ENCODE measurements around the gene NR1D2.
"Not testable (repeated sequence)": the region's sequence is repeated elsewhere in the genome, so short reads cannot be mapped to it uniquely, and the experiment has no call there.

Gene NR1D2

DNA sequence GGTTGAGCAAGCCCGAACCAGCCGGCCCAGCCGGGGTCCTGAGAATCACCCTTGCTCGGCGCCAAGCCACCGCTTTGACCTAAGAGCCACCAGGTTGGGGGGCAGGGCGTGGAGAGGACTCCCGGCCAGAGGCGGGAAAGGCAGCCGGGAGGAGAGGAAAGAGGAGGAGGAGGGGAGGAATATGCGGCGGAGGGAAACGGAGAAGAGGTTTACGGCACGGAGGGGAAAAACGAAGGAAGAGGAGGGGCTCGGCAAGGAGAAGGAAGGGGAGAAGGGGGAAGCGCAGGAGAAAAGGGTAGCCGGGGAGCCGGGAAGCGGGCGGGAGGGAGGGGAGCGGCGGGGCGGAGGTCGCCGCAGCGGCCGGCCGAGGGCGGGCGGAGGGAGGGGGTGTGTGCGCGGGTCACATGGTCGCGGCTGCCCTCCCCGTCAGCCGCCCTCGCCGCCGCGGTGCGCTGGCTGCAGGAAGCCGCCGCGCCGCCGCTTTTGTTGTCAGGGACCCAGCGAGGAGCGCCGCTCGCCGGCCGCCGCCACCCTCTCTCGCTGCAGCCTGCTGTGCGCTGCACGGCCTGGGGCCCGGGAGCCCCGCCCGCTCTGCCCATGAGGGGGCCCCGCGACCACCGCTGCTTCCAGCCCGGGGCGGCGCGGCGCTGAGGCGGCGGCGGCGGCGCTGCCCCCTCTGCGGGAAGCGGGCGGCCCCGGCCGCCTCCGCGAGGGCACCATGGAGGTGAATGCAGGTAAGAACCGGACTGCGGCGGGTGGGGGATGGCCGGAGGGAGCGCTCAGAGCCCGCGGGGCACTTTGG lies at the start of gene NR1D2:
Gene NR1D2, plus strand, starts transcription at position 426 of the 802 bp plus-strand sequence. Its CDS starts 293 bp downstream, at position 719.
- peak; percentile 76 for DNase-seq

DNA sequence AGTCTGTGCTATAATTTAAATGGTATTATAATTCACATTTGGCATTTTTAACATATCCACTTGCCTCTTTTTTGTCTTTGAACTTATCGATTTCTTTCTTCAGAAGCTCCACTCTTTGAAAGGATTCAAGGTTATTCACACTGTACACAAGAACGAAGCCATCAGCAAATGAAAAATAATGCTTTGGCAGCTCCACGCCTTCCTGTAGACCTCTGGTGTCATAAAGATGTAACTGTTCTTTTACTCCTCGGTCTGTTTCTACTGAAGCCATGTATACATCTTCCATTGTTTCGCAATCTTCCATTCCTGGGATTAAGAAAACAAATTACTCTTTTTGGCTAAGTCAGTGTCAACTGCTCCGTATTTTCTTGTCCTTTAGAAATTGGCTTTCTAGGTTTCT lies 44.3 kb upstream of the NR1D2 start:
- DNase-seq, result no peak

DNA sequence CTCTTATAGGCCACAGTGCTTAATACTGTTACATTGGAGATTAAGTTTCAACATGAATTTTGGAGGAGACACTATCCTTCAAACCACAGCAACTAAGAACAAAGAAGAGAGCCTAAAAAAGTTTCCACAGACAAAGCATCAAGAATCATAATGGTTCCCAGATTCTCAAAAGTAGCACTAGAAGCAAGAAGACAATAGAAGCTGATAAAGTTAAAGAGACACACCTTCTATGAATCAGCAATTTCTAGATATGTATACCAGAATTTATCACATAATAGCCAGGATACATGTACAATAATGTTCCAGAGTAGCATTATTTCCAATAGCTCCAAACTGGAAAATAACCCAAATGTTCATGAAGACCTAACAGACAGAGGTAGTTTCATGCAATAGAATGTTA lies 40.5 kb upstream of the NR1D2 start:
- DNase-seq, result no peak

DNA sequence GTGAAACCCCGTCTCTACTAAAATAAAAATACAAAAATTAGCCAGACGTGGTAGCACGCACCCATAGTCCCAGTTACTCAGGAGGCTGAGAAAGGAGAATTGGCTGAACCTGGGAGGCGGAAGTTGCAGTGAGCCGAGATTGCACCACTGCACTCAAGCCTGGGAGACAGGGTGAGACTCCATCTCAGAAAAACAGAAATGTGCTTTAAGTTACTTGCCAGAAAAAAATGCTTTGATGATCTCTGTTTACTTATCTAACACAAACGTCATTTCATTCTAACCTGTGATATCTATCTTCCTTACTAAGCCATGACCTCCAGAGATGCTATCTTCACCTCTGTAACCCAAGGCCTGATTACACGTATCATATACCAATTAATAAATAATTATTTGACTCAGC lies 35.7 kb upstream of the NR1D2 start:
- DNase-seq, result no peak

DNA sequence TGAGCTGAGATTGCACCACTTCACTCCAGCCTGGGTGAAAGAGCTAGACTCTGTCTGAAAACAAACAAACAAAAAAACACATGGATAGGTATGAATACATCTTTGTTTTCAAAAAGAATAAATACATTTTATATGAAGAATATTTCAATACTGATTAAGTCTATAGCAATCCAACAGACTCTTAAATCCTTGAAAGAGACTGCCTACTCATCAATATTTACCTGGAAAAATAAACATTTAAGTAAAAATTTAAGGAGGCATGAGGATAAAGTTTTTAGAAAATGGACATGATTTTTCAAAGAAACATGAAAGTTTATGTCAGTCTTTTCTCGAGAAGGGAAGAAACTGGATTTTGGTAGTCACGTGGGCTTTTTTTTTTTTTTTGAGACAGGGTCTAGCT lies 33.7 kb upstream of the NR1D2 start:
- DNase-seq, result no peak

DNA sequence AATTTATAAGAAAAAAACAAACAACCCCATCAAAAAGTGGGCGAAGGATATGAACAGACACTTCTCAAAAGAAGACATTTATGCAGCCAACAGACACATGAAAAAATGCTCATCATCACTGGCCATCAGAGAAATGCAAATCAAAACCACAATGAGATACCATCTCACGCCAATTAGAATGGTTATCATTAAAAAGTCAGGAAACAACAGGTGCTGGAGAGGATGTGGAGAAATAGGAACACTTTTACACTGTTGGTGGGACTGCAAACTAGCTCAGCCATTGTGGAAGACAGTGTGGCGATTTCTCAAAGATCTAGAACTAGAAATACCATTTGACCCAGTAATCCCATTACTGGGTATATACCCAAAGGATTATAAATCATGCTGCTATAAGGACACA lies 32.8 kb upstream of the NR1D2 start:
- not testable (repeated sequence) for DNase-seq

DNA sequence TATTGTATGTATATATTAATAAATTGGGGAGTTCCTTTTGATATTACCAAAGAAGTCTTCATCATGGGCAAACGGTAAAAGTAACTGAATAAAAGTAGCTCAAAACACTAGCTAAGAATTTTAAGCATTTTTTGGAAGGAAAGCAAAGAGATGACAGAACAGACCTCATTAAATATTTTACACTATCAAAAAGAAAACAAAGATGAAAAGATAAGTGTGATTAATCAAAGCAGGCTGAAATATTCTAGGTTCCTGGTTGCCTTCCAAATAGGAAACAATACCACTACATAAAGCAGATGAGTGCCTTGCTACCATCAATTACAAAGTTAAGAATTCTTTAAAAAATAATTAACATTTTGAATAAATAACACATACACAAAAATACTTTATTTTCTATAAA lies 31.9 kb upstream of the NR1D2 start:
- DNase-seq, result no peak

DNA sequence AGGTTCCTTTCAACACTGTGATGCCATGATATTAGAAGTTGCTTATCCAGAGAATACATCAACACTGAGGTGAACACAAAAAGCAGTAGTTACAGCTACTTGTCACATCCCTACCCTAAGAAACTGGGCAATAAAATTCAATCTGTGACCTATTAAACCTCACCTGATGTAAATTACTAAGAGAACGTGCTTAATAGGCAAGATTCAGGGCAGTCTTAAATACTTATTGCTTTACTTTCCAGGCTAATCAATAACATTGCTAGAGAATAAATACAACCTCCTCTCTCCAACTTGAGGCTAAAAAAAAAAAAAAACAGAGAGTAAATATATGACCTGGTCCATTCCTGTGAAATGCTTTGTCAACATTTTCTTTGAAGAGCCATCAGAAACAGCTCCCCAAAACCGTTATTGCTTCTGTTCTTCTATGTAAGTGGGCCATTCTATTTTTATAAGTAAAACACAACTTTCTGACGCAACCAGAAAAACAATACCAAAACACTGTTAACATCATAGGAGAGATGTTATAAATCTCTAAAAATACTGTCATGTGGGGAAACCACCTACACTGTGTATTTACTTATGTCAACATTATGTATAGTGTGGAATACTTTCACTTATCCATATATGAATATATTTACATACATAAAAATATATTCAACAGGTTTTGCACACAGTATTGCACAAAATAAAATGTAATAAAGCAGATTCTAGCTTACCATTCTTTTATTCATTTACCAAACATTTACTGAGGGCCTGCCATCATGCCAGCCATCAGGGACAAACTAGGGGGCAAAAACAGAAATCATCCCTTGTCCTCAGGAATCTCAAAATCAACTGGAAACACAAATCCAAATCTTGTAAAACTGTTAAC lies 31.0 kb upstream of the NR1D2 start:
- no peak for DNase-seq

DNA sequence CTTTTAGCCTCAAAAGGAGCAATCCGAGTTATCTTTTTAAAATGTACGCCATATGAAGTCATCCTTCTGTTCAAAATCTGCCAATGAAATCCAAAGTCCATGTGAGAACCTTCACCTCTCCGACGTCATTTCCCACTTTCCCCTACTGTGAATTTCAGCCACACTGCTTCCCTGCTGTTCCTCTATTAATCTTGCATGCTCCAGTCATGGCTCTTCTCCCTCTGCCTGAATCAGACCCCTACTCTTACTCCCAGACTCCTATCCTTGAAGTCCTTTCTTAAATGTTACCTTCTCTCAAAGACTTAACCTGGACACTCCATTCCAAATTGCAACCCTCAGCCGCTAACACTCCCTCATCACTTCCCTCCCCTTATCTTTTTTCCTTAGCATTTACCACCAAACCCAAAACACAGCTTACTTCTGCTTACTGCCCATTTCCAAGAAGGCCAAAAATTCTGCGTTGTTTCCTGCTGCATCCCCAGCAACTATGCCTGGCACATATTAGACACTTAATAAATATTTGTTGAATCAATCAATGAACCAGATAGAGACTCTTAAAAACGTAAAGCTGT lies 29.5 kb upstream of the NR1D2 start:
- peak; percentile 56 for DNase-seq

DNA sequence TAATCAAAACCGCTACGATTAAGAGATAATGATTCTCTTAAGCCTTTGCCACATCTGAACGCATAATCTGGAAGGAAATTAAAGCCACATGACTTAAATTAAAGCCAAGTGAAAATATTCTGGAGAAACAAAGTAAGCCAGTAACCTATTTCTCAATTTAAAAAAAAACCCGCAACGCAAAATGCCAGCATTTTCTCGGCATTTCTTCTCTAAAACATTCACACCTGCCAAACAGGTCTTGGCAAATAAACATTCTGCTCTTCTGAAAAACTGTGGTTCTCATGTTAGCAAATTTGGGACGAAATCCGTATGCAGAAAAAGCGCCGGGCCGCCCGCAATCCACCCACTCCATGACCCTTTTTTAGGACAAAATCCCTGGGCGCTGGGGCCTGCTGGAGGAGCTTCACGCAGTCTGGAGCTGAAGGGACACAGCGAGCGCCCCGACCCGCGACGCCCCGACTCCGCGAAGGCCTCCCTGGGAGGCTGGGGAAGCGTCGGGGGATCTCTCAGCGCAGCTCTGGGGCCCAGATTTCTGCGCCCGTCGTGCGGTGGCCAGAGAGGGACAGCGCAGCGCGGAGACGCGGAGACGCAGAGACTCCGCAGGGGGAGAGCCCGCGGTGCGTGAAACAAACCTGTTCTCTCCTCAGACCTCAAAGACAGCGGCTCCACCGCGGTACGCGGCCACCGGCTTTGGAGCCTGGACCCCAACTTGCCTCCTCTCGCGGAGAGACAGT lies 28.8 kb upstream of the NR1D2 start:
- DNase-seq, result no peak

DNA sequence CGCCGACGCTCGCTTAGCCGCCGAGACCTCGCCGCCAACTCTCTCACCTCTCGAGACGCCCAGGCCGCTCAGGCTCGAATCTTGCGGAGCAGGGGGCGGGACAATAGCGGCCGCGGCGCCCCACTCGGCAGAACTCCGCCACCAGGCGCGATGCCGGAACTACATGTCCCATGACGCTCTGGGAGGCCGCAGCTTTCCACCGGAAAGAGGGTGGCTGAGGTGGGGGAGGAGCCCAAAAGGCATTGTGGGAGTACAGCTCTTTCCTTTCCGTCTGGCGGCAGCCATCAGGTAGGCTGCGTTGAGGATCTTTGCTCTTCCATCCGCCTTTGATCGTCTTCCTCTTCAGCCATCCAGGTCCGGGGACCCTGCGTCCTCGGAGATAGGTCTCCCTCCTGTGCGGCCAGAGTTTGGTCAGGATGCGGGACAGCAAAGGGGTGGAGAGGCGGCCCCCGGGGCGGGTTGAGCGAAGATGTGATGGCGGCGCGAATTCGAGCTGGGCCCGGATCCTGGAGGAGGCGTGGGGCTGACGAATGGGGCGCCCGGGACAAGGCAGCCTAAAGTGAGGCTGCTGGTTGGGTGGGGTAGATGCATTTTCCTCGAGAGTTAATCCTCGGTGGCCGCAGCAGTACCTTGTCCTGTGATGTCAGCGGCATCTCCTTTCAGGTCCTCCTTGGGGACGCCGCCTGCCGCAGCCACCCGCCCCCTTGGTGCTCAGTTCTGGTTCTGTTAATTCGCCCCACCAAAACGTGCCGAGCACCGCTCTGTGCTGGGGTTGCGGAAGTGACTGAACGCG lies 28.0 kb upstream of the NR1D2 start, which contains the start of the genes NKIRAS1 and RPL15:
Gene NKIRAS1, minus strand, starts transcription at position 105 of the 793 bp plus-strand sequence. CDS start 6,086 bp downstream, outside the sequence.
Gene RPL15, plus strand, starts transcription at position 247 of the 793 bp plus-strand sequence. CDS start 728 bp downstream, outside the sequence.
- DNase-seq, result peak; percentile 98

DNA sequence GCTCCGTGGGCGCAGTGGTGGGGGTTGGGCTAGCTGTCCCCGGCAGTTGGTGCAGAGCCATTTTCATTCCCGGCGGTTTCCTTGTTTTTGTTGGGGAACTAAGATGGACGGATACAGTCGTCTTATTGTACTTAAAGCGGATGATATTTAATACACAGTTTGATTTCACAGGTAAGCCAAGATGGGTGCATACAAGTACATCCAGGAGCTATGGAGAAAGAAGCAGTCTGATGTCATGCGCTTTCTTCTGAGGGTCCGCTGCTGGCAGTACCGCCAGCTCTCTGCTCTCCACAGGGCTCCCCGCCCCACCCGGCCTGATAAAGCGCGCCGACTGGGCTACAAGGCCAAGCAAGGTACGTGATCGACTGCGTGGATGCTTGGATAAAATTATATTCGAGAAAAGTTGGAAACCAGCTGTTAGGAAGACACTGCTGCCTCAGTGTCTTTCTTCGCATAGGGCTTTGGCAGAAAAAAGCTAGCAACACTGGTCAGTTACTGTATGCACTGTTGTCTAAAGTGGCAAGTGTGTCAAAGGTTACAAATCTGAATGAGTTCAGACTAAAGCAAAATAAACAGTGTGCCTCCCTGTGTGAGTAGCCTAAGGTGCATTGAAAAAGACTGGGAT lies 27.3 kb upstream of the NR1D2 start:
- DNase-seq, result peak; percentile 52

DNA sequence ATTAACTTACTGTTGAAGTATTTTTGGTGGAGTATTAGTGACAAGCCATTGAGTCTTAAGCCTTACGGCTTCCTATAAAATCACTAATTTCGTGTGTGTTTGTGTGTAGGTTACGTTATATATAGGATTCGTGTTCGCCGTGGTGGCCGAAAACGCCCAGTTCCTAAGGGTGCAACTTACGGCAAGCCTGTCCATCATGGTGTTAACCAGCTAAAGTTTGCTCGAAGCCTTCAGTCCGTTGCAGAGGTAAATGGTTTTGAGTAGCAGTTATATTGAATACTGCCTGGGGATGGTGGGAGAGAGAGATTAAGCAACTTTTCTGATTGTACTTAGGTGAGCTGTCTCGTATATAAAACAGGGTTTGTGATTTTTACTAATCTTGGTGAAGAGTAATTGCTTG lies 26.8 kb upstream of the NR1D2 start:
- not testable (repeated sequence) for DNase-seq

DNA sequence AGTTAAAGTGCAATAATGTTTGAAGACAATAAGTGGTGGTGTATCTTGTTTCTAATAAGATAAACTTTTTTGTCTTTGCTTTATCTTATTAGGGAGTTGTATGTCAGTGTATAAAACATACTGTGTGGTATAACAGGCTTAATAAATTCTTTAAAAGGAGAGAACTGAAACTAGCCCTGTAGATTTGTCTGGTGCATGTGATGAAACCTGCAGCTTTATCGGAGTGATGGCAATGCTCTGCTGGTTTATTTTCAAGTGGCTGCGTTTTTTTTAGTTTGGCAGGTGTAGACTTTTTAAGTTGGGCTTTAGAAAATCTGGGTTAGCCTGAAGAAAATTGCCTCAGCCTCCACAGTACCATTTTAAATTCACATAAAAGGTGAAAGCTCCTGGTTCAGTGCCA lies 25.5 kb upstream of the NR1D2 start:
- DNase-seq, result no peak

DNA sequence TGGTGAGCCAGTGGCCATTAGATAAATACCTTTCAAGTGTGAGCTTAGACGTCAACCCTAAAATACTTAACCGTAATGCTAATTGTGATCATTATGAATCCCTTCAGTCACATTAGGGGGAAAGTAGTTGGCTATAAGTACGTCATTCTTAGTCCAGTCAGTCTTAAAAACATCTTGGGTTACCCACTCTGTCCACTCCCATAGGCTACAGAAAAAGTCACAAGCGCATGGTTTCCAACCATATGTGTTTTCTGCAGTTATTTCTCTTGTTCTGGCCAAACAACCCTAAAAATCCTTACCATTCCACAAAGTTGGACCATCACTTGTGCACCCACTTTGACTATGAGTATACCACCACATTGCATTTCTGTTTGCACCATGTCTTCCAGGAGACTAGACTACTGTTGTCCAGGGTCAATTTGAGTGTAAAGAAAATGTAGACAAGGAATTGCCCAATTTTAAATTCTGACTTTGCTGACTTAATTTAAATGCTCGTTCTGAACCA lies 24.9 kb upstream of the NR1D2 start:
- DNase-seq, result no peak

DNA sequence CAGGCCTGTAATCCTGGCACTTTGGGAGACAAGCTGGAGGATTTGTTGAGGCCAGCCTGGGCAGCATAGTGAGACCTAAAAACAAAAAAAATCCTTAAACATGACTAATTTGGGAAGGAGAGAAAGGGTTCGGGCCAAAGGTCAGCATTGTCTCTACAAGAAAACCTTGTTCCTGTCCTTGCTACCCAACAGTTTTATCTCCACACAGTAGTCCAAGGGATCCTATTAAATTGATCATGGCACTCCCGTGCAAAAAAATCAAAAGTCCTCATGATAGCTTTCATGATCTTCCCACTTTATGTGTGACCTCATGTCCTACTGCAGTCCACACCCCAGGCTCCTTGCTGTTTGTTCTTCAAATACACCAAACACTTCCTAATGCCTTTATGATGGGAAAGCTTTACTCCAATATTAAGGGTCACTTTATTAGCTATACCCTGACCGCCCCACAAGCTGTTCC lies 24.0 kb upstream of the NR1D2 start:
- DNase-seq, result no peak

DNA sequence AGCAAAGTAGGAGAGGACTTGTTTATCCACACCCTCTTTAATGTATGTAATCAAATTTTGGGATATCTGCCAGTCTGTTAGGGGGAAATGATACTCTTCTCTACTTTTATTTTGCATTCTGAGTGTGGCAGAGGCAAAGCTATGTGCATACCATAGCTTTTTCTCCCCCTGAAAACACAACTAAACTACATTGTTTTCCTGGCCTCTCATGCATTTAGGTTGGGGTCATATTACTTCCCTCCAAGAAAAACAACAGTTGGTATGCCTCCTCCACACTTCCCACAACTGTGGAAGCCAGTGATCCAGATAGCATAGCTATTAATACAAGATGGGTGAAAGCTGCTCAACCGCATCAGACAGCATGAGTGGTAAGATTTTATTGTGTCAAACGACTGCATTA lies 21.3 kb upstream of the NR1D2 start:
- no peak for DNase-seq

DNA sequence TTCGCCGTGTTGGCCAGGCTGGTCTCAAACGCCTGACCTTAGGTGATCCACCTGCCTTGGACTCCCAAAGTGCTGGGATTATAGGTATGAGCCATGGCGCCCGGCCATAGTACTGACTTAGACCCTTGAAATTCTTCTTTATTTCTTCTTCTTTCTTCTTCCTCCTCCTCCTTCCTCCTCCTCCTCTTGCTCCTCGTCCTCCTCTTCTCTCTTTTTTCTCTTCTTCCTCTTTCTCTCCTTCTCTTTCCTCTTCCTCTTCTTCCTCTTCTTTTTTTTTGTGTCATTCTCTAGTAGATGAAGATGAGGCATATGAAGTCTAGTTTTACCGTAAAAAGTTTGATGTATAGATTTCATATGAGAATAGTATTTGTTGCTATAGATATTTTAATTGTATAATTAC lies 18.8 kb upstream of the NR1D2 start:
- DNase-seq, result no peak

DNA sequence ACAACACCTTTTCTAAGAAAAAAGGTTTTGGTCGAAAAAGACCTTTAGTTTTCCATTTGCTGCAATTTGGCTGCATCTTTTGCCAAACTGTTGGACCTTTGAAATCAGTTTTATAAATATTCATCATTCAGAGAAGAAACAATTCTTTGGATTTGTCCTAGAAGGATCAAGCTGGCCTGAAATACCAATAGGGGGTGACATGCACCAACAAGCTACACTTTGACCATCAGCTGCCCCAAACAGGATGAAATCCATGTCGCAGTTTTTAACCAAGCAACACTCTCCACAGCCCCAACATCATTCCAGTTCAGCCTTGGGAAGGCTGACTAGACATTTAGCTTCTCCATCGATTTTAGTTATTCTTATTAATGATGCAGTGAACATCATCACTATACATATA lies 18.4 kb upstream of the NR1D2 start:
- no peak for DNase-seq

DNA sequence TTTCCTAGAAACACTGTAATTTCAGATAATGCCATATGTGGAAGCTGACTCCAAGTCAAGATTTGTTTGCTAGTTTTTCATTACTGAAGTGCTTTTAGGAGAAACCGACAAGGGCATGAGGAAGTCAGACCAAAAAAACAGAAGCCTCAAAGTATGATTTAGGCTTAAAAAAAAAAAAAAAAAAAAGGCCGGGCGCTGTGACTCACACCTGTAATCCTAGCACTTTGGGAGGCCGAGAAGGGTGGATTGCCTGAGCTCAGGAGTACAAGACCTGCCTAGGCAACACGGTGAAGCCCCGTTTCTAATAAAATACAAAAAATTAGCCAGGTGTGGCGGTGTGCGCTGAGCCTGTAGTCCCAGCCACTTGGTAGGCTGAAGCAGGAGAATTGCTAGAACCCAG lies 16.6 kb upstream of the NR1D2 start:
- DNase-seq, result no peak

DNA sequence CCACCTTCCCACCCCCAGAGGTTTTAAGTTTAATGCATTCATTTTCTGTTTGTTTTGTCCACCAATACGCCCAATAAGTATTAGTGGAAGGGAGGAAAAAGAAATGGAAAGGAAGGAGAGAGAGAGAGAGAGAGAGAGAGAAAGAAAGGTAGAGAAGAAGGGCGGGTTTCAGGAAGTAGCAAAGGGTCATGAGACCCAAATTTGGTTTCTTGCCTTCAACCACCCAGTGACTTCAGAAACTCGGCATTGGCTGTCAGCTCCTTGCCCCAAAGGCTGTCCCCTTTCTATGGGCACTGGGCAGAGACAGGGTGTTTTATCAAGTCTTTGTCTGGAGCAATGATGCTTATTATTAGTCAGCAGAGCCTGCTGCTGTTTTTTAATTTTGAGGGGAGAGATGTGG lies 13.5 kb upstream of the NR1D2 start:
- DNase-seq, result no peak

All from retina (tissue), 1 donor.